Thyroid gland (tissue), 4 donors: ENCODE data around the gene SCAMP4. TPM values are rescaled to one million over a fixed set of nuclear protein-coding genes. Genes with fewer than 3 reads are reported as not detected.

Experiments
- DNase-seq, 2 donors: peaks; one replicate each; pipeline ENCODE4 v3.0.0-alpha.2; 2019
- H3K27ac ChIP-seq, 3 donors: fragments of 200-600 bp; sonication (generic); 1 replicate in 2 of 3; 2 replicates in 1 of 3; pipeline ENCODE4 v1.5.1; 2016 to 2019; ENCODE audit warnings: mild to moderate bottlenecking in 1 of 3, moderate library complexity in 1 of 3
- H3K27me3 ChIP-seq: fragments of 200-600 bp; sonication (generic); one replicate; pipeline ENCODE4 v1.5.1; 2019
- H3K36me3 ChIP-seq, 2 donors: fragments of 200-600 bp; sonication (generic); one replicate each; pipeline ENCODE4 v1.5.1; 2016 to 2019
- H3K4me1 ChIP-seq, 2 donors: fragments of 200-600 bp; sonication (generic); one replicate each; pipeline ENCODE4 v1.5.1; 2017 to 2019
- H3K4me3 ChIP-seq, 3 donors: fragments of 200-600 bp; sonication (generic); replicated peaks in 1 of 3; 1 replicate in 2 of 3; 2 replicates in 1 of 3; pipeline ENCODE4 v1.5.1; 2016; ENCODE audit warnings: mild to moderate bottlenecking in 1 of 3
- H3K9me3 ChIP-seq: fragments of 200-600 bp; sonication (generic); one replicate; pipeline ENCODE4 v1.5.1; 2017
- CTCF ChIP-seq, 6 experiments: fragments of 200-600 bp in 3 of 6; fragments of 450-650 bp in 3 of 6; sonication (generic) in 3 of 6; IDR thresholded peaks; one replicate each; pipeline ENCODE4 v1.5.1; 2016 to 2019; ENCODE audit warnings: antibody characterized with exemption in 6 of 6, mild to moderate bottlenecking in 2 of 6, inconsistent platforms in 1 of 6, moderate library complexity in 1 of 6
- POLR2A ChIP-seq, 2 donors: fragments of 450-650 bp; IDR thresholded peaks; one replicate each; pipeline ENCODE4 v1.6.1; 2017; ENCODE audit warnings: antibody characterized with exemption in 2 of 2, mild to moderate bottlenecking in 2 of 2, moderate library complexity in 1 of 2
- WGBS, 2 donors: methylation state at CpG; one replicate each; pipeline ENCODE4 v1.1.5; 2017; 5-methylcytosine and 5-hydroxymethylcytosine counted together
- intact Hi-C: fragments of 100-400 bp; cut with DNase I; formaldehyde crosslinking; loops from one replicate; pipeline ENCODE4 v1.15.1; 2023
- total RNA-seq, 4 donors: library from RNA; depleted of rRNA; stranded (reverse); fragments of >200 nt; gene quantifications; one replicate each; pipeline ENCODE4 v1.2.3, GENCODE V29; 2016

Gene SCAMP4
- total RNA-seq, 4 donors from 2014 or later, result 69.5 to 269 (median 137) TPM

GRCh38 chr19:1860821-1861598, 44.2 kb upstream of the SCAMP4 start:
- Histone ChIP-seq H3K4me3 (no peak overlapping the region), H3K4me1 (peaks cover 34 to 61% of the 10 kb centered on the region in 2 donors), H3K36me3 (no peaks in the 10 kb centered on the region), H3K27me3 (no peaks in the 10 kb centered on the region), H3K9me3 (no peaks in the 10 kb centered on the region), H3K27ac (no peak overlapping the region)
- WGBS, 2 donors, result 68 to 69% methylated on average over 25 to 26 of the region's 28 CpGs
- DNase-seq, result no peak
- intact Hi-C loops, result no loop called here
- TF ChIP-seq POLR2A (IDR thresholded peaks at IDR 0.05), result no peak
- no peak for TF ChIP-seq CTCF (IDR thresholded peaks at IDR 0.05)

GRCh38 chr19:1861599-1862031, 43.6 kb upstream of the SCAMP4 start:
- TF ChIP-seq CTCF (IDR thresholded peaks at IDR 0.05), result no peak
- TF ChIP-seq POLR2A (IDR thresholded peaks at IDR 0.05), result no peak
- Histone ChIP-seq H3K27ac (peak overlapping the region in 1 of 3 donors; percentile 41), H3K27me3 (no peaks in the 10 kb centered on the region), H3K4me1 (peaks cover 34 to 55% of the 10 kb centered on the region in 2 donors), H3K9me3 (no peaks in the 10 kb centered on the region), H3K36me3 (no peaks in the 10 kb centered on the region), H3K4me3 (peak overlapping the region in 1 of 3 donors; percentile 19)
- intact Hi-C loops, result no loop called here
- WGBS, 2 donors, result 61 to 63% methylated on average over 21 to 23 of the region's 23 CpGs
- no peak for DNase-seq

- no peak for TF ChIP-seq POLR2A (IDR thresholded peaks at IDR 0.05)
- TF ChIP-seq CTCF (IDR thresholded peaks at IDR 0.05), result no peak
- intact Hi-C loops, result no loop called here
- Histone ChIP-seq H3K4me1 (peaks cover 33 to 51% of the 10 kb centered on the region in 2 donors), H3K36me3 (no peaks in the 10 kb centered on the region), H3K9me3 (no peaks in the 10 kb centered on the region), H3K27ac (peak overlapping the region in 1 of 3 donors; percentile 41), H3K4me3 (peak overlapping the region; percentile 19 to 72 (median 37)), H3K27me3 (no peaks in the 10 kb centered on the region)
- DNase-seq, result no peak
- 22 to 26% methylated on average over 19 to 21 of the region's 21 CpGs for WGBS, 2 donors
These were observed 43.2 kb upstream of the SCAMP4 start for GRCh38 chr19:1862068-1862423.

- 0 to 1% methylated on average over 15 to 33 of the region's 109 CpGs for WGBS, 2 donors
- peaks cover 27 to 44% of the 10 kb centered on the region in 2 donors for H3K4me1 ChIP-seq
- H3K4me3 ChIP-seq, result peak overlapping the region; percentile 19 to 72 (median 37)
- H3K9me3 ChIP-seq, result no peaks in the 10 kb centered on the region
- intact Hi-C loops, result no loop called here
- H3K27me3 ChIP-seq, result no peaks in the 10 kb centered on the region
- DNase-seq, result peak; percentile 22 to 32
- H3K27ac ChIP-seq, result peak overlapping the region in 1 of 3 donors; percentile 52
- H3K36me3 ChIP-seq, result no peaks in the 10 kb centered on the region
- TF ChIP-seq POLR2A (IDR thresholded peaks at IDR 0.05) (no peak), CTCF (IDR thresholded peaks at IDR 0.05) (no peak)
These were observed 42.5 kb upstream of the SCAMP4 start for GRCh38 chr19:1862424-1863327.
